DOHH2 (cell line): ENCODE data around the gene PARP2.

ENCODE experiments used
- H3F3A ChIP-seq: fragments of 200-600 bp; sonication (generic), shearing (Covaris generic); 2 replicates; pipeline ENCODE4 v1.6.0; 2016; ENCODE audit warnings: antibody characterized with exemption, mild to moderate bottlenecking; ENCODE audit not compliant: control insufficient read depth, insufficient read depth
- H3K27ac ChIP-seq: fragments of 200-600 bp; sonication (generic); 2 replicates; pipeline ENCODE4 v1.5.1; 2014; ENCODE audit warnings: low read depth, mild to moderate bottlenecking, low read length, moderate library complexity
- H3K27me3 ChIP-seq: fragments of 200-600 bp; sonication (generic); 2 replicates; pipeline ENCODE4 v1.6.1; 2014; ENCODE audit warnings: mild to moderate bottlenecking, low read length, mixed read lengths; ENCODE audit not compliant: control insufficient read depth
- H3K36me3 ChIP-seq: fragments of 200-600 bp; sonication (generic); 2 replicates; pipeline ENCODE4 v1.6.1; 2014; ENCODE audit warnings: mild to moderate bottlenecking, low read length, moderate library complexity, mixed read lengths; ENCODE audit not compliant: control insufficient read depth
- H3K4me1 ChIP-seq: fragments of 200-600 bp; sonication (generic); 2 replicates; pipeline ENCODE4 v1.6.1; 2014; ENCODE audit warnings: mild to moderate bottlenecking, low read length, mixed read lengths; ENCODE audit not compliant: control insufficient read depth
- H3K4me2 ChIP-seq: fragments of 200-600 bp; sonication (generic); 2 replicates; pipeline ENCODE4 v1.6.0; 2014; ENCODE audit warnings: mild to moderate bottlenecking, low read length, moderate library complexity
- H3K4me3 ChIP-seq: fragments of 200-600 bp; sonication (generic); 2 replicates; pipeline ENCODE4 v1.5.1; 2014; ENCODE audit warnings: mild to moderate bottlenecking, low read length, mixed read lengths
- H3K79me2 ChIP-seq: fragments of 200-600 bp; sonication (generic); 2 replicates; pipeline ENCODE4 v1.6.1; 2014; ENCODE audit warnings: mild to moderate bottlenecking, low read length, mixed read lengths; ENCODE audit not compliant: control insufficient read depth
- H3K9me2 ChIP-seq: fragments of 200-600 bp; sonication (generic); replicated peaks from 2 replicates; pipeline ENCODE4 v1.6.1; 2014; ENCODE audit warnings: mild to moderate bottlenecking, low read length, mixed read lengths; ENCODE audit not compliant: control insufficient read depth
- H3K9me3 ChIP-seq: fragments of 200-600 bp; sonication (generic); 2 replicates; pipeline ENCODE4 v1.6.1; 2014; ENCODE audit warnings: antibody characterized with exemption, low read length, mixed read lengths; ENCODE audit not compliant: control insufficient read depth, insufficient read depth
- H4K20me1 ChIP-seq: fragments of 200-600 bp; sonication (generic); 2 replicates; pipeline ENCODE4 v1.6.0; 2014; ENCODE audit warnings: low read depth, mild to moderate bottlenecking, antibody characterized with exemption, low read length, moderate library complexity; ENCODE audit not compliant: control insufficient read depth, insufficient read depth
- EZH2phosphoT487 ChIP-seq: fragments of 200-600 bp; sonication (generic); IDR thresholded peaks from 2 replicates; pipeline ENCODE4 v1.6.1; 2017; ENCODE audit warnings: borderline replicate concordance, mild to moderate bottlenecking, antibody characterized with exemption, low read length, moderate library complexity, mixed read lengths
- TF ChIP-seq, protein P1 (sequence below): fragments of 200-600 bp; sonication (generic); IDR thresholded peaks from one replicate; pipeline ENCODE4 v1.5.1; 2014; ENCODE audit warnings: antibody characterized with exemption, mild to moderate bottlenecking, low read depth, low read length; ENCODE audit not compliant: poor library complexity, severe bottlenecking

The PARP2 gene

DNA sequence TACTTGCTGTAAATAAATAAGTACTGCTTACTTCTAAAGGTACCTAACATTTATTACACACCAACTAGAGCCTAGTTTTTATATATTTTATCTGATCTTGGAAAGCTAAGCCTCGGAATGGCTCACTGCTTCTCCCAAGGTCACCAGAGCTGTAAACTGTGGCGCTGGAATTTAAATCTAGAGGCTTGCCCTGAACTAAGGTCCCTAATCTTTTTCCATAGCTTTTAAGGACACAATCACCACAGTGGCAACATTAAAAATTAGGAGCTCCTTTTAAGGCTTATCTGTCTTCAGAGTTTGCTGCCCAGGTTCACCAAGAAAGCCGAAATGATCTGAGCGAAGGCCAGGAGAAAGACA lies 11.0 kb upstream of the PARP2 start:
- Histone ChIP-seq H3K36me3 (peaks cover 49% of the 10 kb centered on the region), H3K4me1 (peaks cover 59% of the 10 kb centered on the region), H3K79me2 (peaks cover 66% of the 10 kb centered on the region), H3F3A (peaks cover 35% of the 10 kb centered on the region), H4K20me1 (peaks cover 6% of the 10 kb centered on the region; the same call in 1 of the 2 replicates), H3K4me2 (peak overlapping the region; percentile 98), H3K9me2 (no peaks in the 10 kb centered on the region), H3K9me3 (no peaks in the 10 kb centered on the region), H3K4me3 (peak overlapping the region; percentile 97), H3K27me3 (no peaks in the 10 kb centered on the region), H3K27ac (peak overlapping the region; percentile 83)
- TF ChIP-seq, protein P1, sequence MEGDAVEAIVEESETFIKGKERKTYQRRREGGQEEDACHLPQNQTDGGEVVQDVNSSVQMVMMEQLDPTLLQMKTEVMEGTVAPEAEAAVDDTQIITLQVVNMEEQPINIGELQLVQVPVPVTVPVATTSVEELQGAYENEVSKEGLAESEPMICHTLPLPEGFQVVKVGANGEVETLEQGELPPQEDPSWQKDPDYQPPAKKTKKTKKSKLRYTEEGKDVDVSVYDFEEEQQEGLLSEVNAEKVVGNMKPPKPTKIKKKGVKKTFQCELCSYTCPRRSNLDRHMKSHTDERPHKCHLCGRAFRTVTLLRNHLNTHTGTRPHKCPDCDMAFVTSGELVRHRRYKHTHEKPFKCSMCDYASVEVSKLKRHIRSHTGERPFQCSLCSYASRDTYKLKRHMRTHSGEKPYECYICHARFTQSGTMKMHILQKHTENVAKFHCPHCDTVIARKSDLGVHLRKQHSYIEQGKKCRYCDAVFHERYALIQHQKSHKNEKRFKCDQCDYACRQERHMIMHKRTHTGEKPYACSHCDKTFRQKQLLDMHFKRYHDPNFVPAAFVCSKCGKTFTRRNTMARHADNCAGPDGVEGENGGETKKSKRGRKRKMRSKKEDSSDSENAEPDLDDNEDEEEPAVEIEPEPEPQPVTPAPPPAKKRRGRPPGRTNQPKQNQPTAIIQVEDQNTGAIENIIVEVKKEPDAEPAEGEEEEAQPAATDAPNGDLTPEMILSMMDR, result no peak
- no peak for TF ChIP-seq EZH2phosphoT487

DNA sequence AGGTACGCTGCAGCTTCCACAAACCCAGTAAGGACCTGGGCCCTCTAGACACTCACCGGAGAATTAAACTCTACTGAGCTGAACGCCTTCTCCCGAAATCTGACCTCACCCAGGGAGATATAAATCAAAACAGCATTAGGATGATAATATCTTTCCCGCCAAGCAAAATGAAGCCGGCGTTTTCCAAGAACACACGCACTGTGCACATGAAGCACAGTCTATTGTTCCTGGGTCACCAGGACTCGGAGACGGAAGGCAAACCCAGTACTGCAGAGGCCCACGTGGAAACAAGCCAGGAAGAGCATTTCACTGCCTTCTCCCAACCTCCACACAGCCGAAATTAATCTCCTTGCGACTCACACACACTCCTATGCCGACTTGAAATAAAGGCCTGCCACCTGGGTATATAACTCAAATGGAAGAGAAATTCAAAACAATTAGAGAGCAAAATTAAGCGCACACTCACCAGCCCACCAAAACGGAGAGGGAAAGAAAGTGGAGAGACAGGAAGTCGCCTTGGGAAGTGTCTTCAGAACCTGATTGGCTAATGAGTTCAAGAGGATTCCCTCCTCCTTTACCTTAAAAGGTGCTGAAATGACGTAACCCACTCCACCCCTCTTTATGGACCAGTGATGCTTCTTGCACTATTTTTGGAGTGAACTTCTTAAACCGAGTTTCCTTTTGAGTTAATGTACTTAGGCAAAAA lies 10.5 kb upstream of the PARP2 start, which contains the start of gene CCNB1IP1:
CCNB1IP1 (minus strand) TSS at position 492 of the 706 bp plus-strand sequence. CDS start 16,756 bp downstream, outside the sequence.
- H3K4me1 ChIP-seq, result peaks cover 54% of the 10 kb centered on the region
- H3K36me3 ChIP-seq, result peaks cover 44% of the 10 kb centered on the region
- H3K9me2 ChIP-seq, result no peaks in the 10 kb centered on the region
- no peaks in the 10 kb centered on the region for H3K27me3 ChIP-seq
- peak within 1 kb of the TSS; percentile 83 for H3K27ac ChIP-seq
- peaks cover 6% of the 10 kb centered on the region; the same call in 1 of the 2 replicates for H4K20me1 ChIP-seq
- H3K9me3 ChIP-seq, result no peaks in the 10 kb centered on the region
- TF ChIP-seq EZH2phosphoT487, result no peak
- TF ChIP-seq, protein P1, result no peak
- peaks cover 61% of the 10 kb centered on the region for H3K79me2 ChIP-seq
- peak within 1 kb of the TSS; percentile 98 for H3K4me2 ChIP-seq
- H3K4me3 ChIP-seq, result peak within 1 kb of the TSS; percentile 97
- H3F3A ChIP-seq, result peaks cover 29% of the 10 kb centered on the region

DNA sequence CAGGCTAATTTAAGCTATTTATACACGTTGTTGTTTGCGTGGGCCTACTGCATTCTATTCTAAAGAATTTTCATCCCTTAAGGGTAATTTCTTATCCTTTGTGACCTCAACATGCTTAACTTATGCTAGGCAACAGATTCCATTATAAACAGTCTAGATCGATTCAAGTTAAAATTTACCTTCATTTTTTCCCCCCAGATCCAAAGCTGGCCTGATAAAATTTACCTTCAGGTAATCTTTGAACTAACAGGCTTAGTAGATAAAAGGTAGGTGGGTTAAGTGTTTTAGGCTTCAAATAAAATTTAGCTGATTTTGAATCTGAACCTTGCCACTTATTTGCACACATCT lies 10.0 kb upstream of the PARP2 start:
- TF ChIP-seq EZH2phosphoT487, result no peak
- TF ChIP-seq, protein P1, result no peak
- Histone ChIP-seq H3F3A (peaks cover 24% of the 10 kb centered on the region), H3K9me3 (no peaks in the 10 kb centered on the region), H3K27me3 (no peaks in the 10 kb centered on the region), H3K36me3 (peaks cover 39% of the 10 kb centered on the region), H3K27ac (peak overlapping the region; percentile 83), H3K4me1 (peaks cover 51% of the 10 kb centered on the region), H3K4me2 (peak overlapping the region; percentile 98), H3K9me2 (no peaks in the 10 kb centered on the region), H3K79me2 (peaks cover 56% of the 10 kb centered on the region), H4K20me1 (peaks cover 6% of the 10 kb centered on the region; the same call in 1 of the 2 replicates), H3K4me3 (peak overlapping the region; percentile 97)
